ENCODE data around the gene METAP1. TPM values are rescaled to one million over a fixed set of nuclear protein-coding genes. Genes with fewer than 3 reads are reported as not detected.
"Not testable (repeated sequence)": the region's sequence is repeated elsewhere in the genome, so short reads cannot be mapped to it uniquely, and the experiment has no call there.

METAP1 gene
- total RNA-seq, 1 experiment from 2014 or later: 63.5 TPM

- H3T11ph ChIP-seq (ENCODE audit: low read length): no peak overlapping the region
- no peak overlapping the region for H2BK12ac ChIP-seq (ENCODE audit: insufficient read length, low read depth, low read length)
- Mint-ChIP-seq H3K9me3 (no peaks in the 10 kb centered on the region), H3K27me3 (ENCODE audit: low read depth) (no peaks in the 10 kb centered on the region), H3K4me1 (no peaks in the 10 kb centered on the region), H3K27ac (no peak overlapping the region; a peak in 1 of 7 replicates), H3K4me3 (no peak overlapping the region), H3K36me3 (ENCODE audit: insufficient read depth in 1 of 3, low read depth in 3 of 3) (peaks cover 50 to 87% (median 86%) of the 10 kb centered on the region in 3 experiments; a peak in 6 of 7 replicates)
- no peak overlapping the region for H3K4ac ChIP-seq (ENCODE audit: low read depth, low read length)
- no peak for DNase-seq
- no peak overlapping the region for H4K8ac ChIP-seq (replicated peaks; ENCODE audit: insufficient read length, low read depth, low read length)
- TF ChIP-seq CTCF (conservative IDR thresholded peaks at IDR 0.05): no peak
- no peak overlapping the region for H2AK5ac ChIP-seq (ENCODE audit: insufficient read length, low read length)
- no peak overlapping the region for H3K9ac ChIP-seq (ENCODE audit: extremely low read depth, insufficient read length, low read length)
- H3K4me2 ChIP-seq (ENCODE audit: insufficient read depth, insufficient read length, low read length): no peak overlapping the region
- H2BK5ac ChIP-seq (ENCODE audit: insufficient read length, low read length): no peak overlapping the region
- H3K18ac ChIP-seq (ENCODE audit: insufficient read length, low read depth, low read length): no peak overlapping the region
- no peak overlapping the region for H2AFZ ChIP-seq (ENCODE audit: low read length)
- no peak overlapping the region for H2BK15ac ChIP-seq (ENCODE audit: low read depth, low read length)
- no peak overlapping the region for H3K56ac ChIP-seq (ENCODE audit: insufficient read length, low read depth, low read length)
- H4K5ac ChIP-seq (ENCODE audit: insufficient read length, low read depth, low read length): no peak overlapping the region
- no peak overlapping the region for H3K23ac ChIP-seq (ENCODE audit: insufficient read length, low read depth, low read length)
- H3K79me2 ChIP-seq (ENCODE audit: insufficient read depth, low read length): peaks cover 1% of the 10 kb centered on the region; the same call in 1 of the 2 replicates
- no peak overlapping the region for H3K14ac ChIP-seq (ENCODE audit: insufficient read depth, low read length)
- no peak overlapping the region for H2BK20ac ChIP-seq (ENCODE audit: low read depth, low read length, poor library complexity, severe bottlenecking)
- no peaks in the 10 kb centered on the region for H4K20me1 ChIP-seq (ENCODE audit: control insufficient read depth, insufficient read depth, insufficient read length)
- no peaks in the 10 kb centered on the region for H3K9me3 ChIP-seq (ENCODE audit: control insufficient read depth, low read depth, low read length)
- H3K23me2 ChIP-seq (ENCODE audit: insufficient read length, low read depth, low read length, poor library complexity, severe bottlenecking): no peaks in the 10 kb centered on the region
- WGBS (ENCODE audit: extremely low coverage, insufficient read length, low lambda C conversion rate): no CpG with 5 or more reads among the region's 5 CpGs
- peaks cover 3% of the 10 kb centered on the region for H3K79me1 ChIP-seq (ENCODE audit: insufficient read depth, low read depth, low read length, poor library complexity, severe bottlenecking)
- no peak overlapping the region for H4K91ac ChIP-seq (ENCODE audit: insufficient read length, low read depth, low read length)
- H3K4me1 ChIP-seq (ENCODE audit: insufficient read depth, low read length): no peaks in the 10 kb centered on the region
- no peak overlapping the region for H3K27ac ChIP-seq (ENCODE audit: insufficient read length, low read depth, low read length)
- H2BK120ac ChIP-seq (ENCODE audit: low read depth, low read length, poor library complexity, severe bottlenecking): no peak overlapping the region
- no peaks in the 10 kb centered on the region for H3K27me3 ChIP-seq (ENCODE audit: insufficient read depth, low read length)
Observed at GRCh38 chr4:99079625-99080295, 84.2 kb downstream of the METAP1 start.

GRCh38 chr4:99080869-99081268 is 85.3 kb downstream of the METAP1 start:
- H3K27ac Mint-ChIP-seq; H3K79me2 ChIP-seq (ENCODE audit: insufficient read depth, low read length): not testable (repeated sequence)

More at GRCh38 chr4:99080869-99081268, 85.3 kb downstream of the METAP1 start:
- H3K4me2 ChIP-seq (ENCODE audit: insufficient read depth, insufficient read length, low read length); H3K14ac ChIP-seq (ENCODE audit: insufficient read depth, low read length); H2BK20ac ChIP-seq (ENCODE audit: low read depth, low read length, poor library complexity, severe bottlenecking); H4K5ac ChIP-seq (ENCODE audit: insufficient read length, low read depth, low read length); H2BK15ac ChIP-seq (ENCODE audit: low read depth, low read length); H3K56ac ChIP-seq (ENCODE audit: insufficient read length, low read depth, low read length); H3K79me1 ChIP-seq (ENCODE audit: insufficient read depth, low read depth, low read length, poor library complexity, severe bottlenecking); H2AFZ ChIP-seq (ENCODE audit: low read length); H4K8ac ChIP-seq (replicated peaks; ENCODE audit: insufficient read length, low read depth, low read length); H3K4me1 ChIP-seq (ENCODE audit: insufficient read depth, low read length); H3K9me3 ChIP-seq (ENCODE audit: control insufficient read depth, low read depth, low read length); DNase-seq; H2BK5ac ChIP-seq (ENCODE audit: insufficient read length, low read length); H3K4me1 Mint-ChIP-seq; H3K4me3 Mint-ChIP-seq; H3K4ac ChIP-seq (ENCODE audit: low read depth, low read length); H3K9ac ChIP-seq (ENCODE audit: extremely low read depth, insufficient read length, low read length); H4K20me1 ChIP-seq (ENCODE audit: control insufficient read depth, insufficient read depth, insufficient read length); H3K18ac ChIP-seq (ENCODE audit: insufficient read length, low read depth, low read length); H3T11ph ChIP-seq (ENCODE audit: low read length); H4K91ac ChIP-seq (ENCODE audit: insufficient read length, low read depth, low read length); H3K23ac ChIP-seq (ENCODE audit: insufficient read length, low read depth, low read length); H2BK12ac ChIP-seq (ENCODE audit: insufficient read length, low read depth, low read length); H3K9me3 Mint-ChIP-seq; H3K27me3 ChIP-seq (ENCODE audit: insufficient read depth, low read length); H2AK5ac ChIP-seq (ENCODE audit: insufficient read length, low read length); H3K23me2 ChIP-seq (ENCODE audit: insufficient read length, low read depth, low read length, poor library complexity, severe bottlenecking); H3K27ac ChIP-seq (ENCODE audit: insufficient read length, low read depth, low read length); H2BK120ac ChIP-seq (ENCODE audit: low read depth, low read length, poor library complexity, severe bottlenecking); H3K27me3 Mint-ChIP-seq (ENCODE audit: low read depth): not testable (repeated sequence)
- peaks cover 52 to 90% (median 86%) of the 10 kb centered on the region in 3 experiments; a peak in 6 of 7 replicates for H3K36me3 Mint-ChIP-seq (ENCODE audit: insufficient read depth in 1 of 3, low read depth in 3 of 3)
- no CpG with 5 or more reads among the region's 6 CpGs for WGBS (ENCODE audit: extremely low coverage, insufficient read length, low lambda C conversion rate)
